PC-3 (cell line): Measurements from ENCODE around the gene PAPOLA.

Source experiments
- EZH2 ChIP-seq: fragments of 300-600 bp; sonication (generic); IDR thresholded peaks from one replicate; pipeline ENCODE4 v1.6.1; 2017; ENCODE audit warnings: antibody characterized with exemption, mild to moderate bottlenecking, low read length; ENCODE audit not compliant: unreplicated experiment
- EZH2phosphoT487 ChIP-seq: fragments of 300-600 bp; sonication (generic); IDR thresholded peaks from 2 replicates; pipeline ENCODE4 v1.6.1; 2018; ENCODE audit warnings: mild to moderate bottlenecking, antibody characterized with exemption, low read length, borderline replicate concordance
- TF ChIP-seq, protein P1 (sequence below): fragments of 300-600 bp; sonication (generic); conservative IDR thresholded peaks from 2 replicates; pipeline ENCODE4 v1.5.1; 2017; ENCODE audit warnings: antibody characterized with exemption, low read depth, mild to moderate bottlenecking, low read length

DNA sequence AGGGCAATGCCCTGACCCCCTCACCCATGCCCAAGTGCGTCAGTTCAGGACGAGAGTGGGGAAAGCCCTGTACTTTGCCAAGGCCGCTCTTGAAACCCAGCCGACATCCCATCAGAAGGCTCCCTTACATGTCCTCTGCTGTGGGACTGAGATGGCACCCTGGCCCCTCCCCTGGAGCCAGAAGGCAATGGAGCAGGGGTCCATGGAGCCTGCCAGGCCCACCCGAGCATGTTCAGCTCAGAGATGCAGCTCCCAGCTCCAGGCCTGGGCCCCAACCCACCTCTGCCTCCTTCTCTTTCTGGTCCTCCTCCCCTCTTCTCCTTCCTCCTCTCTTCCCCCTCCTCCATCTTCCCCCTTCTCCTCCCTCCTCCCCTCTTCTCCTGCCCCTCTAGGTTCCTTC is 95.5 kb downstream of the PAPOLA start:
- TF ChIP-seq, protein P1, sequence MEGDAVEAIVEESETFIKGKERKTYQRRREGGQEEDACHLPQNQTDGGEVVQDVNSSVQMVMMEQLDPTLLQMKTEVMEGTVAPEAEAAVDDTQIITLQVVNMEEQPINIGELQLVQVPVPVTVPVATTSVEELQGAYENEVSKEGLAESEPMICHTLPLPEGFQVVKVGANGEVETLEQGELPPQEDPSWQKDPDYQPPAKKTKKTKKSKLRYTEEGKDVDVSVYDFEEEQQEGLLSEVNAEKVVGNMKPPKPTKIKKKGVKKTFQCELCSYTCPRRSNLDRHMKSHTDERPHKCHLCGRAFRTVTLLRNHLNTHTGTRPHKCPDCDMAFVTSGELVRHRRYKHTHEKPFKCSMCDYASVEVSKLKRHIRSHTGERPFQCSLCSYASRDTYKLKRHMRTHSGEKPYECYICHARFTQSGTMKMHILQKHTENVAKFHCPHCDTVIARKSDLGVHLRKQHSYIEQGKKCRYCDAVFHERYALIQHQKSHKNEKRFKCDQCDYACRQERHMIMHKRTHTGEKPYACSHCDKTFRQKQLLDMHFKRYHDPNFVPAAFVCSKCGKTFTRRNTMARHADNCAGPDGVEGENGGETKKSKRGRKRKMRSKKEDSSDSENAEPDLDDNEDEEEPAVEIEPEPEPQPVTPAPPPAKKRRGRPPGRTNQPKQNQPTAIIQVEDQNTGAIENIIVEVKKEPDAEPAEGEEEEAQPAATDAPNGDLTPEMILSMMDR: no peak
- TF ChIP-seq EZH2phosphoT487 (no peak), EZH2 (no peak)
